Activated CD8-positive, alpha-beta memory T cell treated with anti-CD3 and anti-CD28 coated beads, Interleukin-2, amount 10 ng/mL, durations not matched to agents 7 days and 5 days (primary cell): Measurements from ENCODE around the gene KCNJ5. TPM values are rescaled to one million over a fixed set of nuclear protein-coding genes. Genes with fewer than 3 reads are reported as not detected.

Experiments
- ATAC-seq: fragments of 150-1000 bp; cut with Tn5 transposase; one replicate; pipeline ENCODE4 v1.10.0; 2021; ENCODE audit warnings: moderate library complexity
- CTCF ChIA-PET: fragments of 350-600 bp; sonication (Branson Sonifier 250); formaldehyde crosslinking; loops from one replicate; lab custom pipeline; 2021; ENCODE audit warnings: antibody characterized with exemption; lab: Charles Lee
- DNase-seq: peaks from one replicate; pipeline ENCODE4 v3.0.0-alpha.2; 2020
- H3K27ac Mint-ChIP-seq: one replicate; pipeline ENCODE4 v1.8.0; 2021; ENCODE audit warnings: mild to moderate bottlenecking, mixed read lengths
- H3K27me3 Mint-ChIP-seq: one replicate; pipeline ENCODE4 v1.8.0; 2021; ENCODE audit warnings: mixed read lengths
- H3K36me3 Mint-ChIP-seq: one replicate; pipeline ENCODE4 v1.8.0; 2021; ENCODE audit warnings: mild to moderate bottlenecking, mixed read lengths
- H3K4me1 Mint-ChIP-seq: one replicate; pipeline ENCODE4 v1.8.0; 2021; ENCODE audit warnings: mixed read lengths
- H3K4me3 Mint-ChIP-seq: one replicate; pipeline ENCODE4 v1.8.0; 2021; ENCODE audit warnings: mild to moderate bottlenecking, moderate library complexity, mixed read lengths
- H3K9me3 Mint-ChIP-seq: one replicate; pipeline ENCODE4 v1.8.0; 2022; ENCODE audit warnings: low read depth, mixed read lengths
- total RNA-seq, 2 experiments: library from RNA; stranded (reverse); gene quantifications; one replicate each; pipeline ENCODE4 v1.2.3, GENCODE V29; 2021

The KCNJ5 gene
- not detected for total RNA-seq

GRCh38 chr11:128890543-128891368 lies at the start of gene KCNJ5:
TSS of gene KCNJ5 (plus strand) at chr11:128891356. CDS start at chr11:128911274, 19,918 bp downstream.
- Mint-ChIP-seq H3K27ac (no peak within 1 kb of the TSS), H3K36me3 (no peaks in the 10 kb centered on the region), H3K4me1 (peaks cover 19% of the 10 kb centered on the region), H3K27me3 (peaks cover 74% of the 10 kb centered on the region), H3K4me3 (no peak within 1 kb of the TSS), H3K9me3 (no peaks in the 10 kb centered on the region)
- CTCF ChIA-PET: no interaction called here
- DNase-seq (no peak), ATAC-seq (peak; percentile 25)

GRCh38 chr11:128841461-128842072 lies 49.6 kb upstream of the KCNJ5 start:
- Mint-ChIP-seq H3K27ac (peak overlapping the region; percentile 12), H3K4me3 (no peak overlapping the region), H3K36me3 (peaks cover 4% of the 10 kb centered on the region), H3K9me3 (peaks cover 4% of the 10 kb centered on the region), H3K27me3 (no peaks in the 10 kb centered on the region), H3K4me1 (peaks cover 57% of the 10 kb centered on the region)
- no peak for ATAC-seq
- CTCF ChIA-PET: interaction anchor here (1.7 to 2.4 kb wide), 3 partner anchors 11 to 684 kb away, joined by 7 to 9 read pairs (median 7); no protein-coding TSS in a partner anchor
- peak; percentile 53 for DNase-seq

DNA sequence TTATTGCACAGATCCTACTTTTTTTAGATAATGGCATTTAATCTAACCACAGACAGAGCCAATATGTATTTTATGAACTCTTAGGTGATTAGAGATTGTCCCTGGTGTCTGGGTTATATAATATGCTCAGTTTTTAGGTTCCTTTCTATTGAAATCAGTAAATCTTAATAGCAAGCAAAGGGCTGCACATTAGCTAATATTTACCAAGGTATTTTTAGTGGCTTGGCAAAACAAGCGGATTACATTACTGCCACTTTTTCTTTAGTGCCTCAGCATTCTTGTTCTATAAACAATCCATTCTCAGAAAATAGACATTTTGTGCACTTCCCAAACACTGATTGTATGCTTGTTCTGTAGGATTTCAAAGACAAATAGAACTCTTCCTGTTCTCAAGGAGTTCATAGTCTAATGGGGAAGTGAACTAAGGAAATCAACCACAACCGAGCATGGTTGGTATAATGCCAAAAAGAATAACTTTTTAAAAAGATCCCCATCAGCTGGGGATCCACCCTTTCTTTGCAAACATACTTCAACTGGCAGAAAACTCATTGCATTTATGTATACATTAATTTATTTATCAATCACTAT lies 47.9 kb upstream of the KCNJ5 start:
- no peak for ATAC-seq
- Mint-ChIP-seq H3K4me1 (peaks cover 44% of the 10 kb centered on the region), H3K27ac (no peak overlapping the region), H3K27me3 (no peaks in the 10 kb centered on the region), H3K36me3 (peaks cover 4% of the 10 kb centered on the region), H3K4me3 (no peak overlapping the region), H3K9me3 (peaks cover 2% of the 10 kb centered on the region)
- no peak for DNase-seq
- CTCF ChIA-PET: interaction anchor here (3.6 to 9.0 kb wide), 2 partner anchors 11 to 671 kb away, joined by 11 to 102 read pairs; no protein-coding TSS in a partner anchor

GRCh38 chr11:128845334-128845780 lies 45.8 kb upstream of the KCNJ5 start:
- no peaks in the 10 kb centered on the region for H3K27me3 Mint-ChIP-seq
- ATAC-seq (peak; percentile 62), DNase-seq (no peak)
- no peak overlapping the region for H3K4me3 Mint-ChIP-seq
- peaks cover 2% of the 10 kb centered on the region for H3K9me3 Mint-ChIP-seq
- CTCF ChIA-PET: interaction anchor here (0.6 to 9.0 kb wide), 13 partner anchors 13 to 688 kb away, joined by 3 to 102 read pairs (median 4); no protein-coding TSS in a partner anchor
- peaks cover 43% of the 10 kb centered on the region for H3K4me1 Mint-ChIP-seq
- peak overlapping the region; percentile 71 for H3K27ac Mint-ChIP-seq
- H3K36me3 Mint-ChIP-seq: peaks cover 4% of the 10 kb centered on the region

DNA sequence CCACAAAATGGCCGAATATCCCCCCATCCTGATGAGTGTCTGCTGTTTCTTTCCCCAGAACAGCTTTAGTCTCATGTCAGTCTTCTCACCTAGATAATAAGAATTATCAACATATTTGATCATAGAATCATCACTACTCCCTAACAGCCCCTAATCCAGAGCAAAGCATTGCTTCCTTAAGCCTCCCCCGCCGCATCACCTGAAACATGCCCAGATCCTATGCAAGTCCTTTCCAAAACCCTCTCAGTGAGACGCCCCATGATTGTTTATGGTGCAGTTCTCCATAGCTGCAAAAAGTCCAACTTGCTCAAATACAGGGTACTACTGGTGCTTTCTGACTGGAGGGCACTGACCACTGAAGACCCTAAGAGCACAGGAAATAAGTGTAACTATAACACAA lies 44.2 kb upstream of the KCNJ5 start:
- H3K36me3 Mint-ChIP-seq: peaks cover 2% of the 10 kb centered on the region
- H3K4me1 Mint-ChIP-seq: peaks cover 30% of the 10 kb centered on the region
- ATAC-seq (no peak), DNase-seq (no peak)
- H3K27ac Mint-ChIP-seq: no peak overlapping the region
- H3K9me3 Mint-ChIP-seq: peaks cover 2% of the 10 kb centered on the region
- H3K4me3 Mint-ChIP-seq: no peak overlapping the region
- H3K27me3 Mint-ChIP-seq: no peaks in the 10 kb centered on the region
- CTCF ChIA-PET: interaction anchor here (1.2 to 9.0 kb wide), 5 partner anchors 13 to 689 kb away, joined by 4 to 102 read pairs (median 11); no protein-coding TSS in a partner anchor

- ATAC-seq (peak; percentile 81), DNase-seq (peak; percentile 77)
- Mint-ChIP-seq H3K27ac (no peak overlapping the region), H3K27me3 (no peaks in the 10 kb centered on the region), H3K4me1 (peaks cover 25% of the 10 kb centered on the region), H3K4me3 (no peak overlapping the region), H3K9me3 (peaks cover 2% of the 10 kb centered on the region), H3K36me3 (peaks cover 2% of the 10 kb centered on the region)
- CTCF ChIA-PET: interaction anchor here (0.5 to 9.0 kb wide), 5 partner anchors 10 to 691 kb away, joined by 3 to 102 read pairs (median 8); no protein-coding TSS in a partner anchor
Measured at GRCh38 chr11:128848815-128849455, 42.2 kb upstream of the KCNJ5 start.

GRCh38 chr11:128852327-128853023 lies 38.7 kb upstream of the KCNJ5 start:
- H3K4me1 Mint-ChIP-seq: peaks cover 6% of the 10 kb centered on the region
- H3K36me3 Mint-ChIP-seq: no peaks in the 10 kb centered on the region
- DNase-seq (no peak), ATAC-seq (no peak)
- no peak overlapping the region for H3K27ac Mint-ChIP-seq
- CTCF ChIA-PET: interaction anchor here (1.0 to 9.0 kb wide), 5 partner anchors 20 to 695 kb away, joined by 3 to 102 read pairs (median 6); no protein-coding TSS in a partner anchor
- H3K27me3 Mint-ChIP-seq: no peaks in the 10 kb centered on the region
- H3K9me3 Mint-ChIP-seq: no peaks in the 10 kb centered on the region
- no peak overlapping the region for H3K4me3 Mint-ChIP-seq

DNA sequence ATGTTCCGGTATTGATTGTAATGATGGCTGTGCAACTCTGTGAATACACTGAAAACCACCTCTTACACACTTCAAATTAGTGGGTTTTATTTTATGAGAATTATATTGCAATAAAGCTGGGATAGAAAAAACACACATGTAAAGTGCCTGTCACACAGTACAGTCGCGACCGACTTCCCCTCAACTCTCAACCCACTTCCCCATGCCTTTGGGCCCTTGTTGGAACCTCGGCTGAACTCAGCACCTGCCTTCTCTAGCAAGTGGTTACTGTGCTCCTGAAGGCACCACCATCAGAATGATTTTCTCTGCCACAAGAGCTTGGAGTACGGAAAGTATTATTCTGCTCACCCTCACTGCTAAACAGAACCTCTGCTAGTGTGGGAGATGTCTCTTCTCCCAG lies 37.6 kb upstream of the KCNJ5 start:
- no peak for ATAC-seq
- peaks cover 3% of the 10 kb centered on the region for H3K4me1 Mint-ChIP-seq
- CTCF ChIA-PET: interaction anchor here (0.6 to 3.1 kb wide), 3 partner anchors 23 to 802 kb away, joined by 3 to 16 read pairs (median 6); no protein-coding TSS in a partner anchor
- no peak overlapping the region for H3K27ac Mint-ChIP-seq
- no peaks in the 10 kb centered on the region for H3K36me3 Mint-ChIP-seq
- DNase-seq: no peak
- peaks cover 5% of the 10 kb centered on the region for H3K27me3 Mint-ChIP-seq
- no peak overlapping the region for H3K4me3 Mint-ChIP-seq
- no peaks in the 10 kb centered on the region for H3K9me3 Mint-ChIP-seq

- Mint-ChIP-seq H3K27me3 (peaks cover 6% of the 10 kb centered on the region), H3K4me1 (peaks cover 2% of the 10 kb centered on the region), H3K4me3 (no peak overlapping the region), H3K9me3 (no peaks in the 10 kb centered on the region), H3K27ac (no peak overlapping the region), H3K36me3 (no peaks in the 10 kb centered on the region)
- DNase-seq: no peak
- CTCF ChIA-PET: interaction anchor here (0.7 to 3.1 kb wide), 6 partner anchors 24 to 816 kb away, joined by 3 to 16 read pairs (median 4); no protein-coding TSS in a partner anchor
- no peak for ATAC-seq
Measured at GRCh38 chr11:128854841-128855240, 36.3 kb upstream of the KCNJ5 start.

DNA sequence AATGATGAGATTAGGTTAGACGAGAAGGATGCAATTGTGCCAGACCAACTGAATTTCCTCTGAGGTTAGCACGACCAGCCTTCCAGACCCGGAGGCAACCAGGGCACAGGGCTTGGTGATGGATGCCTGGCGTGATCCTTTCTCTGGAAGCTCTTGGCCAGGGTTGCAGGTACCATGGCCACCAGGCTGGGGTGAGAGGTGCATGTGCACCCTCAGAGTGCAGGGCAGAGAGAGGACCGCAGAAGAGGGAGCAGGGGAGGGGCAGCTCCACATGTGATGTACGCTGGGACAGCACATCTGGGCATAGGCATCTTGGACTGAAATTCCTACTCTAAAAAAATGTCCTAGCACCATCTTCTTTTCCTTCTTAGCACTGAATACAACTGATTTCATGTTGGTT lies 34.9 kb upstream of the KCNJ5 start:
- CTCF ChIA-PET: interaction anchor here (1.0 to 3.4 kb wide), 4 partner anchors 25 to 698 kb away, joined by 5 to 19 read pairs (median 11); no protein-coding TSS in a partner anchor
- H3K36me3 Mint-ChIP-seq: no peaks in the 10 kb centered on the region
- peaks cover 6% of the 10 kb centered on the region for H3K4me1 Mint-ChIP-seq
- H3K4me3 Mint-ChIP-seq: no peak overlapping the region
- peaks cover 6% of the 10 kb centered on the region for H3K27me3 Mint-ChIP-seq
- H3K27ac Mint-ChIP-seq: no peak overlapping the region
- no peak for DNase-seq
- H3K9me3 Mint-ChIP-seq: no peaks in the 10 kb centered on the region
- ATAC-seq: no peak

- CTCF ChIA-PET: interaction anchor here (0.8 to 3.4 kb wide), 8 partner anchors 18 to 699 kb away, joined by 3 to 19 read pairs (median 4); no protein-coding TSS in a partner anchor
- no peak for DNase-seq
- Mint-ChIP-seq H3K27ac (no peak overlapping the region), H3K4me1 (peaks cover 6% of the 10 kb centered on the region), H3K4me3 (no peak overlapping the region), H3K27me3 (peaks cover 6% of the 10 kb centered on the region), H3K9me3 (no peaks in the 10 kb centered on the region), H3K36me3 (no peaks in the 10 kb centered on the region)
- ATAC-seq: no peak
Measured at GRCh38 chr11:128857341-128857740, 33.8 kb upstream of the KCNJ5 start.
